Stomach (tissue), 4 donors: ENCODE data around the gene NPNT.

Source experiments
- CTCF ChIP-seq, 7 experiments: fragments of 450-650 bp in 4 of 7; fragments of 200-600 bp in 3 of 7; sonication (generic) in 3 of 7; IDR thresholded peaks; one replicate each; pipeline ENCODE4 v1.5.1; 2016 to 2019; ENCODE audit warnings: antibody characterized with exemption in 7 of 7, control low read depth in 2 of 7, mild to moderate bottlenecking in 1 of 7
- POLR2AphosphoS5 ChIP-seq, 3 donors: sonication (generic); formaldehyde crosslinking; IDR thresholded peaks; one replicate each; pipeline ENCODE4 v1.6.1; 2016; ENCODE audit warnings: antibody characterized with exemption in 3 of 3

- TF ChIP-seq CTCF (IDR thresholded peaks at IDR 0.05) = no peak
- no peak for TF ChIP-seq POLR2AphosphoS5 (IDR thresholded peaks at IDR 0.05)
These were observed 94.4 kb downstream of the NPNT start for GRCh38 chr4:105989485-105990242.
